C4-2B (cell line): ENCODE measurements around the gene ITGA2B.

Experiments used
- H3K27ac ChIP-seq: fragments of 450-650 bp; 2 replicates; pipeline ENCODE4 v1.5.1; 2017
- CTCF ChIP-seq: fragments of 450-650 bp; conservative IDR thresholded peaks from 2 replicates; pipeline ENCODE4 v1.5.1; 2017; ENCODE audit warnings: mild to moderate bottlenecking
- ZFX ChIP-seq: fragments of 450-650 bp; IDR thresholded peaks from 2 replicates; pipeline ENCODE4 v1.6.1; 2017

ITGA2B gene

GRCh38 chr17:44416558-44417289, 27.3 kb upstream of the ITGA2B start:
- TF ChIP-seq ZFX (no peak), CTCF (no peak)
- H3K27ac ChIP-seq, result no peak overlapping the region

- no peak overlapping the region for H3K27ac ChIP-seq
- TF ChIP-seq ZFX, result no peak
- no peak for TF ChIP-seq CTCF
These were observed 25.1 kb upstream of the ITGA2B start for GRCh38 chr17:44414394-44415155.

GRCh38 chr17:44409309-44410028, 20.0 kb upstream of the ITGA2B start:
- H3K27ac ChIP-seq, result no peak overlapping the region
- TF ChIP-seq CTCF (no peak; the same call in 1 of the 2 replicates), ZFX (no peak)

DNA sequence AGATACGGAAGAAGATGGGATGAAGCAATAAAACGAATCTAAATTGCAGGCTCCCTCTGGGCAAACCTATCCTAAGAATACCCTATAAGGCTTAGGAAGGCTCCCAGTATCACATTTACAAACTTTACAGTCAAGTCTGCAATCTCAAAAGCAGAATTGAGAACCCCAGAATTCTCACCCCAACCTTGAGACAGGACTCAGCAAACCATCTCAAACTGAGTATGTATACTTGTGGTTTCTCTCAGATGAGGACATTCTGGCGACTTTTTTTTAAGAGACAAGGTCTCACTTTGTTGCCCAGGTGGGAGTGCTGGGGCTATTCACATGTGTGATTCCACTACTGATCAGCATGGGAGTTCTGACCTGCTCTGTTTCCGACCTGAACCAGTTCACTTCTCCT, 19.3 kb upstream of the ITGA2B start:
- TF ChIP-seq CTCF (no peak), ZFX (no peak)

DNA sequence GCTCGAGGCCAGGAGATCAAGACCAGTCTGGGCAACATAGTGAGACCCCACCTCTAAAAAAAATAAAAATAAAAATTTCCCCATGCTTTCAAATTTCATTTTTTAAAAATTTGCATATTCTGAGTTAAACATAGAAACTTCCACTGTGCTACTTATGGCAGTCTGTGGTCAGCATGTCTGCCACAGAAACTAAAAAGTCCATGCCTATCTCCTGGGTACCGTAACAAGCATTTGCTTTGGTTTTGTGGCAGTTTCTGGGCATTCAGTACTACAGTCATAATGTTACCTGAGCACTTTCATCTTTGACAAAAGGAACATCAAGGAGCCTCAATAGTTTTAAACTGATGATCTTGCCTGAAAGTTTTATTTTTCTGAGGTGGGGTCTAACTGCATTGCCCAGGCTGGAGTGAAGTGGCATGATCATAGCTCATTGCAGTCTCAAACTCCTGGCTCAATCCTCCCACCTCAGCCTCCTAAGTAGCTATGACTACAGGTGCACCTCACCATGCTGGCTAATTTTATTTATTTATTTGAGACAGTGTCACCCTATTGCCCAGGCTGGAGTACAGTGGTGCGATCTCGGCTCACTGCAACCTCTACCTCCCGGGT, 13.2 kb upstream of the ITGA2B start:
- no peak overlapping the region for H3K27ac ChIP-seq
- TF ChIP-seq ZFX (no peak), CTCF (no peak)

More for the DNA sequence above, 19.3 kb upstream of the ITGA2B start:
- H3K27ac ChIP-seq, result no peak overlapping the region

GRCh38 chr17:44400226-44400847, 10.9 kb upstream of the ITGA2B start:
- H3K27ac ChIP-seq, result no peak overlapping the region
- TF ChIP-seq CTCF (peak; percentile 44), ZFX (no peak)
